B cell (primary cell): Measurements from ENCODE around the gene PRDM2. TPM values are rescaled to one million over a fixed set of nuclear protein-coding genes. Genes with fewer than 3 reads are reported as not detected.

Experiments used
- ATAC-seq: fragments of 200-7000 bp; cut with Tn5 transposase; one replicate; pipeline ENCODE4 v1.10.0; 2021; ENCODE audit warnings: low read depth, mild to moderate bottlenecking, moderate number of reproducible peaks, moderate library complexity
- CTCF ChIA-PET: fragments of 350-600 bp; sonication (Branson Sonifier 250); formaldehyde crosslinking; loops from one replicate; lab custom pipeline; 2021; ENCODE audit warnings: antibody characterized with exemption, inconsistent platforms; lab: Charles Lee
- POLR2A ChIA-PET: fragments of 350-600 bp; sonication (Branson Sonifier 250); formaldehyde crosslinking; loops from one replicate; lab custom pipeline; 2021; ENCODE audit warnings: antibody characterized with exemption; lab: Charles Lee
- DNase-seq: peaks from one replicate; pipeline ENCODE4 v3.0.0; 2013
- H2AFZ ChIP-seq: 2 replicates; pipeline ENCODE4 v1.6.1; 2012; ENCODE audit warnings: mild to moderate bottlenecking, low read depth, low read length; ENCODE audit not compliant: insufficient read depth, poor library complexity, severe bottlenecking
- H3K27ac ChIP-seq, 2 donors: 1 replicate in 1 of 2; 2 replicates in 1 of 2; pipeline ENCODE4 v1.5.1; 2012 to 2013; ENCODE audit warnings: low read length in 2 of 2, mild to moderate bottlenecking in 2 of 2, moderate library complexity in 1 of 2
- H3K27me3 ChIP-seq, 4 experiments: fragments of 200-600 bp in 1 of 4; sonication (generic) in 1 of 4; replicated peaks in 1 of 4; 1 replicate in 2 of 4; 2 replicates in 2 of 4; pipeline versions ENCODE4 v1.6.1 to v1.7.0; 2013 to 2016; ENCODE audit warnings: low read length in 3 of 4, mild to moderate bottlenecking in 2 of 4, mixed read lengths in 1 of 4, moderate library complexity in 1 of 4; ENCODE audit not compliant: insufficient read depth in 4 of 4, control insufficient read depth in 3 of 4; ENCODE audit errors: control extremely low read depth in 1 of 4
- H3K36me3 ChIP-seq, 2 experiments: replicated peaks in 1 of 2; 1 replicate in 1 of 2; 2 replicates in 1 of 2; pipeline versions ENCODE4 v1.6.1 to v1.7.1; 2013; ENCODE audit warnings: low read length in 1 of 2; ENCODE audit not compliant: insufficient read depth in 2 of 2, control insufficient read depth in 1 of 2; ENCODE audit errors: control extremely low read depth in 1 of 2, extremely low read depth in 1 of 2
- H3K4me1 ChIP-seq, 2 donors: fragments of 200-600 bp in 1 of 2; sonication (generic) in 1 of 2; 1 replicate in 1 of 2; 2 replicates in 1 of 2; pipeline versions ENCODE4 v1.5.1 to v1.6.1; 2013 to 2017; ENCODE audit warnings: low read length in 2 of 2; ENCODE audit not compliant: control insufficient read depth in 2 of 2, insufficient read depth in 2 of 2
- H3K4me2 ChIP-seq: replicated peaks from 2 replicates; pipeline ENCODE3; 2012; ENCODE audit warnings: mild to moderate bottlenecking, low read depth, low read length; ENCODE audit not compliant: poor library complexity, severe bottlenecking
- H3K4me3 ChIP-seq, 5 experiments: fragments of 200-600 bp in 1 of 5; sonication (generic) in 1 of 5; 1 replicate in 3 of 5; 2 replicates in 2 of 5; pipeline versions ENCODE4 v1.5.1 to v1.7.0; 2011 to 2016; ENCODE audit warnings: low read length in 4 of 5, mild to moderate bottlenecking in 4 of 5, low read depth in 2 of 5, control low read depth in 1 of 5, moderate library complexity in 1 of 5; ENCODE audit not compliant: insufficient read depth in 1 of 5; ENCODE audit errors: control extremely low read depth in 1 of 5, extremely low read depth in 1 of 5
- H3K79me2 ChIP-seq: fragments of 200-600 bp; sonication (generic); one replicate; pipeline ENCODE4 v1.6.0; 2016; ENCODE audit warnings: low read length; ENCODE audit not compliant: control insufficient read depth, insufficient read depth
- H3K9ac ChIP-seq: fragments of 200-600 bp; sonication (generic); 2 replicates; pipeline ENCODE4 v1.6.1; 2017; ENCODE audit warnings: mild to moderate bottlenecking, low read length, moderate library complexity
- H3K9me3 ChIP-seq, 3 donors: one replicate each; pipeline versions ENCODE4 v1.6.1 to v1.7.1; 2013; ENCODE audit warnings: low read length in 2 of 3; ENCODE audit not compliant: control insufficient read depth in 2 of 3, insufficient read depth in 1 of 3; ENCODE audit errors: control extremely low read depth in 1 of 3
- H4K20me1 ChIP-seq: 2 replicates; pipeline ENCODE4 v1.6.0; 2012; ENCODE audit warnings: mild to moderate bottlenecking, low read length; ENCODE audit not compliant: insufficient read depth, control insufficient read depth, poor library complexity, severe bottlenecking
- H3K27ac Mint-ChIP-seq: one replicate; pipeline ENCODE4 v1.8.0; 2021; ENCODE audit warnings: mixed read lengths
- H3K27me3 Mint-ChIP-seq: one replicate; pipeline ENCODE4 v1.8.0; 2021; ENCODE audit warnings: mixed read lengths
- H3K4me1 Mint-ChIP-seq: one replicate; pipeline ENCODE4 v1.8.0; 2021; ENCODE audit warnings: mixed read lengths
- H3K4me3 Mint-ChIP-seq: one replicate; pipeline ENCODE4 v1.8.0; 2021; ENCODE audit warnings: mixed read lengths
- H3K9me3 Mint-ChIP-seq: one replicate; pipeline ENCODE4 v1.8.0; 2022; ENCODE audit warnings: mixed read lengths; ENCODE audit not compliant: insufficient read depth
- EZH2 ChIP-seq: IDR thresholded peaks from 2 replicates; pipeline ENCODE4 v1.6.1; 2012; ENCODE audit warnings: borderline replicate concordance, low read depth, mild to moderate bottlenecking, moderate library complexity, low read length; ENCODE audit not compliant: insufficient read depth, poor library complexity, severe bottlenecking
- WGBS: methylation state at CpG from one replicate; pipeline ENCODE4 v1.1.5; 2013; ENCODE audit warnings: missing lambda C conversion rate; ENCODE audit not compliant: insufficient coverage; 5-methylcytosine and 5-hydroxymethylcytosine counted together
- intact Hi-C: fragments of 100-400 bp; cut with micrococcal nuclease; formaldehyde crosslinking; loops from one replicate; pipeline ENCODE4 v1.10.0; 2022
- polyA plus RNA-seq: library from polyadenylated mRNA; depleted of rRNA; stranded (reverse); fragments of >200 nt; gene quantifications from 2 replicates; pipeline ENCODE4 v1.2.3, GENCODE V29; 2012
- total RNA-seq, 2 donors: library from RNA; stranded (reverse); fragments of 120-200 nt in 1 of 2; gene quantifications; 1 replicate in 1 of 2; 2 replicates in 1 of 2; pipeline versions ENCODE4 v1.2.3 to v1.2.4, GENCODE V29; 2013 to 2022
- TF ChIP-seq, protein P1 (sequence below): fragments of 200-600 bp; IDR thresholded peaks from one replicate; pipeline ENCODE4 v1.8.0; 2022; ENCODE audit warnings: antibody characterized with exemption, mild to moderate bottlenecking

The PRDM2 gene
- total and polyA plus RNA-seq, 2 donors (not counting 1 experiment from before 2014, with no cell fraction given): 50.1 to 432 TPM

DNA sequence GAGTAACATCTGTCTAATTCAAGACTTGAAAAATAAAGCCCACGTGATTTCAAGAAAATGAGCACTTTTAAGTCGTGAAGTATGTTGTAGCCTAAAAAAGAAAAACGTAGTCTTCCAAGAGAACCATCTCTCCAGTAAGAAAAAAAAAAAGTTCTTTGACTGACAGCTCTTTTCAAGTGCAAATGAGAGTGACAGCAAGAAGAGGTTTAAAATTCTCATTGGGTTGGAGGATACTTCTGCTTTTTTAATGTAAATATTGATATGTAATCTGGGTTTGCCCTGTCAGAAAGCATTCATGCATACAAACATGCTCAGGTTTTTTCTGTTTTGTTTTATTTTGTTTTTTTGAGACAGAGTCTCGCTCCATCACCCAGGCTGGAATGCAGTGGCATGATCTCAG, 32.3 kb upstream of the PRDM2 start:
- Histone ChIP-seq H3K4me1 (peaks cover 34 to 35% of the 10 kb centered on the region in 2 donors), H3K27ac (peak overlapping the region; percentile 78 to 84), H2AFZ (no peak overlapping the region), H3K36me3 (no peaks in the 10 kb centered on the region), H3K9me3 (peaks cover 0 to 8% (median 0%) of the 10 kb centered on the region in 3 donors), H3K79me2 (peaks cover 12% of the 10 kb centered on the region), H4K20me1 (no peaks in the 10 kb centered on the region), H3K4me2 (peak overlapping the region; percentile 59), H3K4me3 (peak overlapping the region in 1 of 5 experiments; percentile 43), H3K9ac (peak overlapping the region; percentile 3), H3K27me3 (no peaks in the 10 kb centered on the region)
- WGBS: no CpG with 5 or more reads among the region's 4 CpGs
- no peaks in the 10 kb centered on the region for H3K27me3 Mint-ChIP-seq
- POLR2A ChIA-PET: interaction anchor here (1.0 to 4.6 kb wide), 9 partner anchors 32 to 90 kb away, joined by 3 to 21 read pairs (median 5); no protein-coding TSS in a partner anchor
- peak; percentile 86 for DNase-seq
- no peak for TF ChIP-seq EZH2
- TF ChIP-seq, protein P1, sequence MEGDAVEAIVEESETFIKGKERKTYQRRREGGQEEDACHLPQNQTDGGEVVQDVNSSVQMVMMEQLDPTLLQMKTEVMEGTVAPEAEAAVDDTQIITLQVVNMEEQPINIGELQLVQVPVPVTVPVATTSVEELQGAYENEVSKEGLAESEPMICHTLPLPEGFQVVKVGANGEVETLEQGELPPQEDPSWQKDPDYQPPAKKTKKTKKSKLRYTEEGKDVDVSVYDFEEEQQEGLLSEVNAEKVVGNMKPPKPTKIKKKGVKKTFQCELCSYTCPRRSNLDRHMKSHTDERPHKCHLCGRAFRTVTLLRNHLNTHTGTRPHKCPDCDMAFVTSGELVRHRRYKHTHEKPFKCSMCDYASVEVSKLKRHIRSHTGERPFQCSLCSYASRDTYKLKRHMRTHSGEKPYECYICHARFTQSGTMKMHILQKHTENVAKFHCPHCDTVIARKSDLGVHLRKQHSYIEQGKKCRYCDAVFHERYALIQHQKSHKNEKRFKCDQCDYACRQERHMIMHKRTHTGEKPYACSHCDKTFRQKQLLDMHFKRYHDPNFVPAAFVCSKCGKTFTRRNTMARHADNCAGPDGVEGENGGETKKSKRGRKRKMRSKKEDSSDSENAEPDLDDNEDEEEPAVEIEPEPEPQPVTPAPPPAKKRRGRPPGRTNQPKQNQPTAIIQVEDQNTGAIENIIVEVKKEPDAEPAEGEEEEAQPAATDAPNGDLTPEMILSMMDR: no peak
- H3K4me1 Mint-ChIP-seq: peaks cover 52% of the 10 kb centered on the region
- ATAC-seq: peak; percentile 66
- no peaks in the 10 kb centered on the region for H3K9me3 Mint-ChIP-seq
- CTCF ChIA-PET: interaction anchor here (0.7 to 13.6 kb wide), 18 partner anchors 12 to 144 kb away, joined by 3 to 265 read pairs (median 4); no protein-coding TSS in a partner anchor
- H3K27ac Mint-ChIP-seq: peak overlapping the region; percentile 95
- peak overlapping the region; percentile 87 for H3K4me3 Mint-ChIP-seq
- intact Hi-C loops: loop anchor here (1.0 to 2.0 kb wide), 3 partner anchors 25 to 64 kb away; no protein-coding TSS in a partner anchor

DNA sequence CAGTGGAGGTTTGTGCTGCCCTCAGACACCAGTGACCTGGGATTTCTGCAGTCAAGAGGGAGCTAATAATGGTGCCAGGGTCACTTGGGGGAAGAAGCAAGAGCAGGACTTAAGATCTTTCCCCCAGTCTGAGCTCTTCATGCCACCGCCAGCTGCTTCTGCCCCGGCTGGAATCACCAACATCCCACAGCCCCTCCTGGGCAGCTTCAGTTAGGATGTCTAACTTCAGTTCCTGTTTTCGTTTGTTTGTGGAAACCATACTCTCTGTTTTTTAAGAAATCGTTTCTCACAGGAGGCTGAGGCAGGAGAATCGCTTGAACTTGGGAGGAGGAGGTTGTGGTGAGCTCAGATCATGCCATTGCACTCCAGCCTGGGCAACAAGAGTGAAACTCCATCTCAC, 25.6 kb upstream of the PRDM2 start:
- Histone ChIP-seq H3K9ac (no peak overlapping the region), H3K79me2 (no peaks in the 10 kb centered on the region), H4K20me1 (no peaks in the 10 kb centered on the region), H3K4me3 (no peak overlapping the region), H3K27ac (no peak overlapping the region), H3K9me3 (no peaks in the 10 kb centered on the region), H3K4me1 (peaks cover 7 to 9% of the 10 kb centered on the region in 2 donors), H3K36me3 (no peaks in the 10 kb centered on the region), H2AFZ (peak overlapping the region; percentile 68), H3K27me3 (no peaks in the 10 kb centered on the region), H3K4me2 (peak overlapping the region; percentile 42)
- peak; percentile 38 for DNase-seq
- POLR2A ChIA-PET: interaction anchor here (0.6 to 1.0 kb wide), 3 partner anchors 26 to 56 kb away, joined by 3 to 7 read pairs (median 6); no protein-coding TSS in a partner anchor
- Mint-ChIP-seq H3K4me3 (no peak overlapping the region), H3K4me1 (peaks cover 24% of the 10 kb centered on the region), H3K9me3 (no peaks in the 10 kb centered on the region), H3K27me3 (no peaks in the 10 kb centered on the region), H3K27ac (peak overlapping the region; percentile 59)
- ATAC-seq: peak; percentile 28
- intact Hi-C loops: no loop called here
- CTCF ChIA-PET: interaction anchor here (0.8 to 13.6 kb wide), 3 partner anchors 8 to 54 kb away, joined by 3 to 265 read pairs (median 3); no protein-coding TSS in a partner anchor
- no peak for TF ChIP-seq EZH2
- TF ChIP-seq, protein P1: no peak
- 0% methylated on average over 1 of the region's 5 CpGs for WGBS
